Measurements from ENCODE around the gene ZCCHC10.
"Not testable (repeated sequence)": the region's sequence is repeated elsewhere in the genome, so short reads cannot be mapped to it uniquely, and the experiment has no call there.

ZCCHC10 gene

DNA sequence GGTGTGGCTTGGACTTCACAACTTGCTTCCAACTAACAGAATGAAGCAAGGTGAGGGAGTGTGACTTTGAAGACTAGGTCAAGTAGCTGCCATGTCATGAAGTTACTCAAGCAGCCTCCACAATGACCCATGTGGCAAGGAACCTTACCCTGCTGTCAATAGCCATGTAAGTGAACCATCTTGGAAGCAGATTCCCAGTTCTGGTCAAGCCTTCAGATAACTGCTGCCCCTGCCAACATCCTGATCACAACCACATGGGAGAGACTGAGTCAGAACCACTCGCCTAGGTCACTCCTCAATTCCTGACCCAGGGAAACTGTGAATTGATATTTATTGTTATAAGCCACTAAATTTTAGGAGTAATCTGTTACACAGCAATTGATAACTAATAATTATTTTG, 10.9 kb downstream of the ZCCHC10 start:
- Histone ChIP-seq H3K9me2 (replicated peaks; ENCODE audit: control insufficient read depth, low read length) (no peaks in the 10 kb centered on the region), H3K36me3 (ENCODE audit: control insufficient read depth, low read length) (peaks cover 54% of the 10 kb centered on the region), H4K20me1 (ENCODE audit: control insufficient read depth, insufficient read depth, low read depth, low read length) (peaks cover 2% of the 10 kb centered on the region; the same call in 1 of the 2 replicates), H3K4me1 (ENCODE audit: control insufficient read depth, low read length) (no peaks in the 10 kb centered on the region), H3K4me3 (ENCODE audit: low read length) (no peak overlapping the region), H3K79me2 (ENCODE audit: control insufficient read depth, low read length) (peaks cover 82% of the 10 kb centered on the region), H3K27ac (ENCODE audit: low read depth, low read length) (no peak overlapping the region), H3F3A (ENCODE audit: control insufficient read depth, insufficient read depth) (no peaks in the 10 kb centered on the region), H3K9me3 (ENCODE audit: control insufficient read depth, insufficient read depth, low read length) (no peaks in the 10 kb centered on the region), H3K27me3 (ENCODE audit: control insufficient read depth, low read length) (no peaks in the 10 kb centered on the region), H3K4me2 (ENCODE audit: low read length) (no peak overlapping the region)
- no peak for TF ChIP-seq EZH2phosphoT487 (IDR thresholded peaks at IDR 0.05; ENCODE audit: borderline replicate concordance, low read length)

DNA sequence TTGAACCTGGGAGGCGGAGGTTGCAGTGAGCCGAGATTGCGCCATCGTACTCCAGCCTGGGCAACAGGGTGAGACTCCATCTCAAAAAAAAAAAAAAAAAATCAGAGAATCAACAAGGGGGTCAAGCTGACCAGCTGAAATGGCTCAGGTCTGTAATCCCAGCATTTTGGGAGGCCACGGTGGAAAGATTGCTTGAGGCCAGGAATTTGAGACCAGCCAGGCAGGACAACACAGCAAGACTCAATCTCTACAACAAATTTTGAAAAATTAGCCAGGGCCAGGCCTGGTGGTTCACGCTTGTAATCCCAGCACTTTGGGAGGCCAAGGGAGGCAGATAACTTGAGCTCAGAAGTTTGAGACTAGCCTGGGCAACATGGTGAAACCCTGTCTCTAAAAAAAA, 17.9 kb downstream of the ZCCHC10 start:
- peaks cover 39% of the 10 kb centered on the region for H3K36me3 ChIP-seq (ENCODE audit: control insufficient read depth, low read length)
- peaks cover 42% of the 10 kb centered on the region for H3K79me2 ChIP-seq (ENCODE audit: control insufficient read depth, low read length)
- H4K20me1 ChIP-seq (ENCODE audit: control insufficient read depth, insufficient read depth, low read depth, low read length); H3K9me3 ChIP-seq (ENCODE audit: control insufficient read depth, insufficient read depth, low read length); H3K4me3 ChIP-seq (ENCODE audit: low read length); H3F3A ChIP-seq (ENCODE audit: control insufficient read depth, insufficient read depth); H3K4me2 ChIP-seq (ENCODE audit: low read length); H3K27me3 ChIP-seq (ENCODE audit: control insufficient read depth, low read length); H3K9me2 ChIP-seq (replicated peaks; ENCODE audit: control insufficient read depth, low read length); H3K4me1 ChIP-seq (ENCODE audit: control insufficient read depth, low read length); H3K27ac ChIP-seq (ENCODE audit: low read depth, low read length): not testable (repeated sequence)

DNA sequence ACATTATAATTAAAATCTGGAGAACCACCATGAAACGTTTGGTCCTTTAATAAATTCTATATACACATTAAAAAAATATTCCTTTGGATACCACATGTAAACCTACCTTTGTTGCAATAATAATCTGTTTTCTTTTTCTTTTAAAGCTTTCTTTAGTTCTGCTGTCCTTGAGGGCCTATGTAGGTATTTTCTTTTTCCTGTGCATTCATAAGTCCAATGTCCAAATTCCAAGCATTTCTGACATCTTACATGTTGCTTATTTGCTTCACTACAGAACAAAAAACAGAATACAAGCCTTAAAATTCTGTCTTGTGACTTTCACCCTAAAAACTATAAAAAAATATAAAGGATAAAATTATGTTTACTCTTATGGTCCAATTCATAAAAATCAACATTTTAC, 19.7 kb downstream of the ZCCHC10 start:
- Histone ChIP-seq H3K27me3 (ENCODE audit: control insufficient read depth, low read length) (no peaks in the 10 kb centered on the region), H3K9me2 (replicated peaks; ENCODE audit: control insufficient read depth, low read length) (no peaks in the 10 kb centered on the region), H3K4me2 (ENCODE audit: low read length) (no peak overlapping the region), H3K36me3 (ENCODE audit: control insufficient read depth, low read length) (peaks cover 45% of the 10 kb centered on the region), H4K20me1 (ENCODE audit: control insufficient read depth, insufficient read depth, low read depth, low read length) (no peaks in the 10 kb centered on the region), H3K9me3 (ENCODE audit: control insufficient read depth, insufficient read depth, low read length) (no peaks in the 10 kb centered on the region), H3F3A (ENCODE audit: control insufficient read depth, insufficient read depth) (no peaks in the 10 kb centered on the region), H3K4me3 (ENCODE audit: low read length) (no peak overlapping the region), H3K27ac (ENCODE audit: low read depth, low read length) (no peak overlapping the region), H3K79me2 (ENCODE audit: control insufficient read depth, low read length) (peaks cover 30% of the 10 kb centered on the region), H3K4me1 (ENCODE audit: control insufficient read depth, low read length) (no peaks in the 10 kb centered on the region)
- no peak for TF ChIP-seq EZH2phosphoT487 (IDR thresholded peaks at IDR 0.05; ENCODE audit: borderline replicate concordance, low read length)
- TF ChIP-seq, protein P1, sequence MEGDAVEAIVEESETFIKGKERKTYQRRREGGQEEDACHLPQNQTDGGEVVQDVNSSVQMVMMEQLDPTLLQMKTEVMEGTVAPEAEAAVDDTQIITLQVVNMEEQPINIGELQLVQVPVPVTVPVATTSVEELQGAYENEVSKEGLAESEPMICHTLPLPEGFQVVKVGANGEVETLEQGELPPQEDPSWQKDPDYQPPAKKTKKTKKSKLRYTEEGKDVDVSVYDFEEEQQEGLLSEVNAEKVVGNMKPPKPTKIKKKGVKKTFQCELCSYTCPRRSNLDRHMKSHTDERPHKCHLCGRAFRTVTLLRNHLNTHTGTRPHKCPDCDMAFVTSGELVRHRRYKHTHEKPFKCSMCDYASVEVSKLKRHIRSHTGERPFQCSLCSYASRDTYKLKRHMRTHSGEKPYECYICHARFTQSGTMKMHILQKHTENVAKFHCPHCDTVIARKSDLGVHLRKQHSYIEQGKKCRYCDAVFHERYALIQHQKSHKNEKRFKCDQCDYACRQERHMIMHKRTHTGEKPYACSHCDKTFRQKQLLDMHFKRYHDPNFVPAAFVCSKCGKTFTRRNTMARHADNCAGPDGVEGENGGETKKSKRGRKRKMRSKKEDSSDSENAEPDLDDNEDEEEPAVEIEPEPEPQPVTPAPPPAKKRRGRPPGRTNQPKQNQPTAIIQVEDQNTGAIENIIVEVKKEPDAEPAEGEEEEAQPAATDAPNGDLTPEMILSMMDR (IDR thresholded peaks at IDR 0.05; ENCODE audit: low read depth, low read length, poor library complexity, severe bottlenecking) = no peak

DNA sequence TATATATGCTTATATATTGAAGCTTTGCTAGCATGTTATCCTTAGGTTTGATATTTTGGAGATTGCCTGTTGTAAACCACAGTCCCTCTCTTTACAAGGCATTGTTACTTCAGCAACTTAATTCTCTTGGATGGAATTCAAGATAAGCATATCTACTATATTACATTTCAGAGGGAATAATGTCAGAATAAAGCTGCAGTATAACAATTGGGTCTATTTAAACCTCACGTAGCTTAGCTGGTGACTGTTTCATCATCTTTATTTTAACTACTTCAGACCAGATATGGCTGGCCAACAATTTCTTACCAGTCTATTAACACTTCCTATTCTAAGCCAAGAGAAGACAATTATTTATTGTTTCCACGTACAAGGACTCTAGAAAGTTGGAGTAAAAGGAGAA, 27.1 kb downstream of the ZCCHC10 start:
- Histone ChIP-seq H3K9me3 (ENCODE audit: control insufficient read depth, insufficient read depth, low read length) (no peaks in the 10 kb centered on the region), H3K4me3 (ENCODE audit: low read length) (no peak overlapping the region), H3K4me2 (ENCODE audit: low read length) (no peak overlapping the region), H3K4me1 (ENCODE audit: control insufficient read depth, low read length) (peaks cover 2% of the 10 kb centered on the region), H3K9me2 (replicated peaks; ENCODE audit: control insufficient read depth, low read length) (no peaks in the 10 kb centered on the region), H3K27ac (ENCODE audit: low read depth, low read length) (no peak overlapping the region), H3K36me3 (ENCODE audit: control insufficient read depth, low read length) (peaks cover 33% of the 10 kb centered on the region), H3K27me3 (ENCODE audit: control insufficient read depth, low read length) (no peaks in the 10 kb centered on the region), H4K20me1 (ENCODE audit: control insufficient read depth, insufficient read depth, low read depth, low read length) (no peaks in the 10 kb centered on the region), H3K79me2 (ENCODE audit: control insufficient read depth, low read length) (no peaks in the 10 kb centered on the region), H3F3A (ENCODE audit: control insufficient read depth, insufficient read depth) (0 out of 2 replicates have a peak, but pooled peaks cover 4% of the 10 kb centered on the region)
- TF ChIP-seq, protein P1 (IDR thresholded peaks at IDR 0.05; ENCODE audit: low read depth, low read length, poor library complexity, severe bottlenecking) = no peak

Measured in DOHH2 (cell line).